ENCODE results near the gene MVB12B. TPM values are rescaled to one million over a fixed set of nuclear protein-coding genes. Genes with fewer than 3 reads are reported as not detected.

MVB12B gene
- total RNA-seq, 4 donors from 2014 or later, result 7.9 to 28.9 (median 14.4) TPM

DNA sequence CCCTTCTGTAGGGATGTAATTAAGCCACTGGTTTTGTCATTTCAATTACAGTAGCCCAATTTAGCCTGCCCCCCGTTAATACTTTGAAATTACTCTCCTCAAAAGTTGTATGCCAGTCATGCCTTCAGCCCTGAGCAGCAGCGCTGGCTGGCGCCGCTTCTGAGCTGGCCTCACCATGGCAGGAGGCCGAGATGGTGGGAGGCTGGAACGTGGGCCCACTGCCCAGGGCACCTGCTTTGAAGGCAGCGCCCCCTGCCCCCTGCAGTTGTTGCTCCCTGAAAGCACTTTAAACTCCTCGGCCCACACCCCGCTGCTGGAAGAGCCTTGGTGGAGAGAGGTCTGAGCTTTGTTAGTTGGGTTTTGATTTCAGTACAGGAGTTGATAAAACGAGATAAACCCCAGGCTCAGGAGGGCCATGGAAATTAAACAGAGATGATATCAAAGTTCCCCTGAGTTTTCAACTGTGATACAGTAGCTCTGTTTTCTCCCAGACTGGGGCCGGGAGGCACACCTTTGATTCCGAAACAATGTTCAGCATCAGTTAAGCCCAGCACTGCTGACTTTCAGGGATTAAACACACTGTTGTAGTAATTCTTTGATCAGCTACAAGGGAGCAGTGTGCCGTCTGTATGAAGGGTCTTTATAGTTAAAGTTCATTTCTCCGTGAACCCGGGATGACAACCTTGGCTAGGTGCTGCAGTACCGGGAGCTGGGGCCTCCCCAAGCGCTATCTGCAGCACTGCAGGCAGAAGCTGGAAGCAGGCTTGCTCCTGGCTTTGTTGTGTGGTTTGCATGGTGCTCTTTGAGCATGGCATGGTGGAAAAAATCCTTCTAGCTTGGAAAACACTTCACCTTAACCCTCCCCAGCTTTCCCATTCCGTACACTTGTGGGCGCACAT lies 9.5 kb downstream of the MVB12B start:
- Histone ChIP-seq H3K4me1 (peaks cover 0 to 17% (median 0%) of the 10 kb centered on the region in 4 donors), H3K36me3 (no peaks in the 10 kb centered on the region), H3K4me3 (no peak overlapping the region), H3K27ac (peak overlapping the region in 1 of 4 donors; percentile 22), H3K9me3 (no peaks in the 10 kb centered on the region), H3K27me3 (no peaks in the 10 kb centered on the region)
- TF ChIP-seq, protein P1, sequence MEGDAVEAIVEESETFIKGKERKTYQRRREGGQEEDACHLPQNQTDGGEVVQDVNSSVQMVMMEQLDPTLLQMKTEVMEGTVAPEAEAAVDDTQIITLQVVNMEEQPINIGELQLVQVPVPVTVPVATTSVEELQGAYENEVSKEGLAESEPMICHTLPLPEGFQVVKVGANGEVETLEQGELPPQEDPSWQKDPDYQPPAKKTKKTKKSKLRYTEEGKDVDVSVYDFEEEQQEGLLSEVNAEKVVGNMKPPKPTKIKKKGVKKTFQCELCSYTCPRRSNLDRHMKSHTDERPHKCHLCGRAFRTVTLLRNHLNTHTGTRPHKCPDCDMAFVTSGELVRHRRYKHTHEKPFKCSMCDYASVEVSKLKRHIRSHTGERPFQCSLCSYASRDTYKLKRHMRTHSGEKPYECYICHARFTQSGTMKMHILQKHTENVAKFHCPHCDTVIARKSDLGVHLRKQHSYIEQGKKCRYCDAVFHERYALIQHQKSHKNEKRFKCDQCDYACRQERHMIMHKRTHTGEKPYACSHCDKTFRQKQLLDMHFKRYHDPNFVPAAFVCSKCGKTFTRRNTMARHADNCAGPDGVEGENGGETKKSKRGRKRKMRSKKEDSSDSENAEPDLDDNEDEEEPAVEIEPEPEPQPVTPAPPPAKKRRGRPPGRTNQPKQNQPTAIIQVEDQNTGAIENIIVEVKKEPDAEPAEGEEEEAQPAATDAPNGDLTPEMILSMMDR (IDR thresholded peaks at IDR 0.05), result no peak
- no peak for TF ChIP-seq POLR2A (IDR thresholded peaks at IDR 0.05)
- no peak for DNase-seq

DNA sequence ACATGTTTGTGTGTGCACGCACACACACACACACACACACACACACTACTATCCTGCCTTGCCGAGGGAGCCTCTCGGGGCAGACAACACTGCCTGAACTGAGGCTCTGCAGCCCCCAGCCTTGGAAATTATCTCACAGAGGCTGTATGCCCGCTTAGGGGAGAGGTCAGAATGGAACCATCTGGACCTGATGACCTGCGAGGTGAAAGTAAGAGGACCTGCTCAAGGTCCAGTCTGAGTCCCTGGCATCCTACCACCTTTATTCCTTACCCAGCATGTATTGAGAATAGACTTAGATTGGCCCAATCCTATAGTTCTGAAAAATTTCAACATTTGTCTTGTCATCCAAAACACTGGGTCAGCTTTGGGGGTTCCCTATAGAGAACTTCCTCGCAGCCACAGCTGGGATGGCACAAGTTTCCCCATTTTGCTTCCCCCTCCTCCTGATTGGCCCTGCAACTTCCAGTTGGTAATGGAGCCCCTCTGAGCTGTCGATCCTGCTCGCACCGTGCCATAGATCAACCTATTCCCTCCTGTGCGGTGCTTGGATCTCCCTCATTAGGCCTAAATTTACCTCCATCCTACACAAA lies 10.2 kb downstream of the MVB12B start:
- Histone ChIP-seq H3K9me3 (no peaks in the 10 kb centered on the region), H3K4me1 (peaks cover 0 to 17% (median 0%) of the 10 kb centered on the region in 4 donors), H3K27me3 (no peaks in the 10 kb centered on the region), H3K4me3 (no peak overlapping the region), H3K27ac (no peak overlapping the region), H3K36me3 (no peaks in the 10 kb centered on the region)
- no peak for TF ChIP-seq POLR2A (IDR thresholded peaks at IDR 0.05)
- TF ChIP-seq, protein P1 (IDR thresholded peaks at IDR 0.05), result no peak
- DNase-seq, result no peak

DNA sequence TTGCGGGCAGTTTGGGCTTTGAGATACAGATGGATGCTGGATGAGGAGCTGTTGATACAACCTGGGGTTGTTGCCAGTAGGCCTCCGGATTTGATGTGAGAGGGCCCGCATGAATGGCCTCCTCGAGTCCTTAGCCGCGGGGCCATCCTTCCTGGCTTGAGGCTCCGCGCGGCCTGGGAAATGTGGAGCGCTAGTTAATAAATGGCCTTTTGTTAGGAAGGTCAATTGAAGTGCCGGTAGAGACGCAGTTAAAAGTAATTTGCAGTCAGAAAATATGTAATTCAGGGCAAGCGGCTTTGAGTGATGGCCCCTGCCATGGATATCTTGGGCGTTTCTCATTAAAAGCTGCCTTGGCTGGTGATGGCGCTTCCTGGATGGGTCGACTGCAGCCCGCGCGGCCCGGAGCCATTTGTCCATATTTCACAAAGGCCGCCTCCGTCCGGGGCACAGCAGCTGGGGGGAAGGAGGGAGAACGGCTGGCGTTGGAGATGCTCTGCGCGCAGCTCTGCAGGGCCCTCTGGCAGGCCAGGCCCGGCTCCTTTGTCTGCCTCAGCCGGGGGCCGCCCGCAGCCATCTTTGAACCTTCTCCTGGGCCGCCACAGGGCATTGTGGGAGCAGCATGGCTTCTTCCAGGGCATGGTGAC lies 11.2 kb downstream of the MVB12B start:
- Histone ChIP-seq H3K4me3 (no peak overlapping the region), H3K4me1 (peaks cover 0 to 17% (median 0%) of the 10 kb centered on the region in 4 donors), H3K9me3 (no peaks in the 10 kb centered on the region), H3K36me3 (no peaks in the 10 kb centered on the region), H3K27me3 (no peaks in the 10 kb centered on the region), H3K27ac (no peak overlapping the region)
- no peak for TF ChIP-seq POLR2A (IDR thresholded peaks at IDR 0.05)
- TF ChIP-seq, protein P1 (IDR thresholded peaks at IDR 0.05), result no peak
- DNase-seq, result no peak

DNA sequence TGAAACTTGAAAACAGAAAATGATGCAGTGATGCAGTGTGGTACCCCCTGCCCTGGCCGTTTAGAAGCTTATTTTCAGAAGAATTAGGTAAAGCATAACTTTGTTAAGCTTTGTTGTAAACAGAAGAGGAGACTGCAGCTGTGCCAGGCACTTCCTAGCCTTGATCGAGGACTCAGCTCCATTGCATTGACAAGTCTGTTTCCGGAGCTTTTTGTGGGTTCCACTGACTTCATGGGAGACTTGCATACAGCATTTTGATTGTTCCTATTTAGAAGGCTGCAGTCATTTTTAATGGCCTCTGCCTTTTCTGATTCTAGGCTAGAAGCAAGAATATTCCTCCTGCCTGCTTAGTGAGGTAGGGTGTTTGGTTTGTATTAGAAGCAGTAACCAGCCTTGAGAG lies 12.3 kb downstream of the MVB12B start:
- no peak overlapping the region for H3K27ac ChIP-seq
- H3K36me3 ChIP-seq, result no peaks in the 10 kb centered on the region
- no peak for DNase-seq
- no peaks in the 10 kb centered on the region for H3K9me3 ChIP-seq
- TF ChIP-seq, protein P1 (IDR thresholded peaks at IDR 0.05), result no peak
- no peak for TF ChIP-seq POLR2A (IDR thresholded peaks at IDR 0.05)
- no peaks in the 10 kb centered on the region for H3K27me3 ChIP-seq
- no peak overlapping the region for H3K4me3 ChIP-seq
- H3K4me1 ChIP-seq, result peaks cover 0 to 14% (median 0%) of the 10 kb centered on the region in 4 donors

DNA sequence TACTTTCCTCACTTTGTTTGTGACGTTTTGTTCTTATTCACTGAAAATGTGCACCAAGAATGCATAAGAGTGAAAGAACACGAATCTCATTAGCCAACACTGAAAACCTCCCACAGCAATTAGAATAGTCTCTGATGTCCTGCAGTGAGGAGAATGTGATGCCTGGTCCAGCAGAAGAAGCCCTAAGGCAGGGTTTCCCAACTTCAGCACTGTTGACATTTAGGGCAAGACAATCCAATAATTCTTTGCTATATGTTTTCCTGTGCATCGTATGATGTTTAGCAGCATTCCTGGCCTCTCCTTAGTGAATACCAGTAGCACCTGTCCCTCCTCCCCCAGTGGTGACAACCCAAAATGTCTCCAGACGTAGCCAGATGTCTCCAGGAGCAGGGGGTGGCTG lies 14.8 kb downstream of the MVB12B start:
- Histone ChIP-seq H3K9me3 (no peaks in the 10 kb centered on the region), H3K27me3 (no peaks in the 10 kb centered on the region), H3K27ac (no peak overlapping the region), H3K36me3 (no peaks in the 10 kb centered on the region), H3K4me1 (peaks cover 0 to 5% (median 0%) of the 10 kb centered on the region in 4 donors), H3K4me3 (no peak overlapping the region)
- DNase-seq, result no peak
- TF ChIP-seq, protein P1 (IDR thresholded peaks at IDR 0.05), result no peak
- no peak for TF ChIP-seq POLR2A (IDR thresholded peaks at IDR 0.05)

Data from Peyer's patch (tissue), 4 donors.